Activated CD4-positive, alpha-beta memory T cell treated with anti-CD3 and anti-CD28 coated beads, Interleukin-2, amount 10 ng/mL, durations not matched to agents 7 days and 5 days (primary cell): ENCODE measurements around the gene AWAT2. TPM values are rescaled to one million over a fixed set of nuclear protein-coding genes. Genes with fewer than 3 reads are reported as not detected.
"Not testable (repeated sequence)": the region's sequence is repeated elsewhere in the genome, so short reads cannot be mapped to it uniquely, and the experiment has no call there.

Experiments used
- CTCF ChIA-PET: fragments of 350-600 bp; sonication (Branson Sonifier 250); formaldehyde crosslinking; loops from one replicate; lab custom pipeline; 2021; ENCODE audit warnings: antibody characterized with exemption, inconsistent platforms; lab: Charles Lee
- POLR2A ChIA-PET: fragments of 350-600 bp; sonication (Branson Sonifier 250); formaldehyde crosslinking; loops from one replicate; lab custom pipeline; 2021; ENCODE audit warnings: antibody characterized with exemption; lab: Charles Lee
- DNase-seq: peaks from one replicate; pipeline ENCODE4 v3.0.0-alpha.2; 2020
- H3K27ac Mint-ChIP-seq: one replicate; pipeline ENCODE4 v1.8.0; 2021; ENCODE audit warnings: mild to moderate bottlenecking, mixed read lengths
- H3K27me3 Mint-ChIP-seq: one replicate; pipeline ENCODE4 v1.8.0; 2021; ENCODE audit warnings: mixed read lengths
- H3K36me3 Mint-ChIP-seq: one replicate; pipeline ENCODE4 v1.8.0; 2021; ENCODE audit warnings: low read depth, mixed read lengths
- H3K4me1 Mint-ChIP-seq: one replicate; pipeline ENCODE4 v1.8.0; 2021; ENCODE audit warnings: mixed read lengths
- H3K4me3 Mint-ChIP-seq: one replicate; pipeline ENCODE4 v1.8.0; 2021; ENCODE audit warnings: mild to moderate bottlenecking, mixed read lengths
- H3K9me3 Mint-ChIP-seq: one replicate; pipeline ENCODE4 v1.8.0; 2021; ENCODE audit warnings: mixed read lengths
- total RNA-seq, 2 experiments: library from RNA; stranded (reverse); gene quantifications; one replicate each; pipeline ENCODE4 v1.2.3, GENCODE V29; 2021

Gene AWAT2
- total RNA-seq, 2 experiments from 2014 or later = not detected

GRCh38 chrX:70009049-70009448 lies 40.7 kb downstream of the AWAT2 start:
- DNase-seq = no peak
- ChIA-PET POLR2A (no interaction called here), CTCF (no interaction called here)
- H3K4me3 Mint-ChIP-seq = no peak overlapping the region
- H3K27ac Mint-ChIP-seq = no peak overlapping the region
- no peaks in the 10 kb centered on the region for H3K4me1 Mint-ChIP-seq
- no peaks in the 10 kb centered on the region for H3K27me3 Mint-ChIP-seq
- peaks cover 2% of the 10 kb centered on the region for H3K9me3 Mint-ChIP-seq
- H3K36me3 Mint-ChIP-seq = no peaks in the 10 kb centered on the region

GRCh38 chrX:70007946-70008345 lies 41.8 kb downstream of the AWAT2 start:
- Mint-ChIP-seq H3K36me3 (no peaks in the 10 kb centered on the region), H3K9me3 (peaks cover 2% of the 10 kb centered on the region), H3K4me1 (no peaks in the 10 kb centered on the region), H3K27me3 (no peaks in the 10 kb centered on the region), H3K27ac (no peak overlapping the region), H3K4me3 (no peak overlapping the region)
- CTCF ChIA-PET = no interaction called here
- POLR2A ChIA-PET = no interaction called here
- DNase-seq = no peak

GRCh38 chrX:70001708-70002341 lies 47.9 kb downstream of the AWAT2 start:
- ChIA-PET POLR2A (no interaction called here), CTCF (no interaction called here)
- no peak overlapping the region for H3K4me3 Mint-ChIP-seq
- no peaks in the 10 kb centered on the region for H3K27me3 Mint-ChIP-seq
- no peak overlapping the region for H3K27ac Mint-ChIP-seq
- H3K36me3 Mint-ChIP-seq = peaks cover 3% of the 10 kb centered on the region
- no peak for DNase-seq
- peaks cover 6% of the 10 kb centered on the region for H3K9me3 Mint-ChIP-seq
- H3K4me1 Mint-ChIP-seq = no peaks in the 10 kb centered on the region

GRCh38 chrX:70001269-70001668 lies 48.5 kb downstream of the AWAT2 start:
- no peaks in the 10 kb centered on the region for H3K27me3 Mint-ChIP-seq
- CTCF ChIA-PET = no interaction called here

GRCh38 chrX:69998299-69998698 lies 51.4 kb downstream of the AWAT2 start:
- CTCF ChIA-PET, POLR2A ChIA-PET, H3K36me3 Mint-ChIP-seq, DNase-seq, H3K4me1 Mint-ChIP-seq, H3K4me3 Mint-ChIP-seq, H3K27me3 Mint-ChIP-seq, H3K27ac Mint-ChIP-seq, H3K9me3 Mint-ChIP-seq: not testable (repeated sequence)

More at GRCh38 chrX:70001269-70001668, 48.5 kb downstream of the AWAT2 start:
- peaks cover 6% of the 10 kb centered on the region for H3K9me3 Mint-ChIP-seq
- no peak for DNase-seq
- H3K27ac Mint-ChIP-seq = no peak overlapping the region
- no peaks in the 10 kb centered on the region for H3K4me1 Mint-ChIP-seq
- POLR2A ChIA-PET = no interaction called here
- no peak overlapping the region for H3K4me3 Mint-ChIP-seq
- peaks cover 3% of the 10 kb centered on the region for H3K36me3 Mint-ChIP-seq

- Mint-ChIP-seq H3K4me3 (no peak overlapping the region), H3K4me1 (no peaks in the 10 kb centered on the region), H3K36me3 (peaks cover 3% of the 10 kb centered on the region), H3K27me3 (no peaks in the 10 kb centered on the region), H3K9me3 (peaks cover 6% of the 10 kb centered on the region), H3K27ac (no peak overlapping the region)
- DNase-seq = no peak
- ChIA-PET POLR2A (no interaction called here), CTCF (no interaction called here)
Observed at GRCh38 chrX:69996113-69996468, 53.6 kb downstream of the AWAT2 start.

- Mint-ChIP-seq H3K9me3 (peaks cover 6% of the 10 kb centered on the region), H3K36me3 (peaks cover 3% of the 10 kb centered on the region), H3K27me3 (no peaks in the 10 kb centered on the region), H3K4me3 (no peak overlapping the region), H3K4me1 (no peaks in the 10 kb centered on the region), H3K27ac (no peak overlapping the region)
- no peak for DNase-seq
- ChIA-PET POLR2A (no interaction called here), CTCF (no interaction called here)
Observed at GRCh38 chrX:69995362-69996112, 54.2 kb downstream of the AWAT2 start.

GRCh38 chrX:69993494-69993893 lies 56.2 kb downstream of the AWAT2 start:
- DNase-seq = no peak
- H3K27ac Mint-ChIP-seq = no peak overlapping the region
- H3K36me3 Mint-ChIP-seq = no peaks in the 10 kb centered on the region
- H3K27me3 Mint-ChIP-seq = no peaks in the 10 kb centered on the region
- H3K9me3 Mint-ChIP-seq = peaks cover 2% of the 10 kb centered on the region
- H3K4me3 Mint-ChIP-seq = no peak overlapping the region
- ChIA-PET POLR2A (no interaction called here), CTCF (no interaction called here)
- H3K4me1 Mint-ChIP-seq = no peaks in the 10 kb centered on the region

GRCh38 chrX:69991685-69992084 lies 58.1 kb downstream of the AWAT2 start:
- DNase-seq = no peak
- Mint-ChIP-seq H3K36me3 (no peaks in the 10 kb centered on the region), H3K27ac (no peak overlapping the region), H3K27me3 (no peaks in the 10 kb centered on the region), H3K4me3 (no peak overlapping the region), H3K4me1 (peaks cover 2% of the 10 kb centered on the region), H3K9me3 (no peaks in the 10 kb centered on the region)
- ChIA-PET CTCF (no interaction called here), POLR2A (no interaction called here)

Other genes starting within 250 kb of the AWAT2 start
- gene OTUD6A, start 12.5 kb upstream of the AWAT2 start, total RNA-seq = not detected
- 10 to 100 TPM; 63.2 to 65.6 TPM for gene IGBP1, start 83.5 kb upstream of the AWAT2 start, total RNA-seq
- gene DGAT2L6, start 127.5 kb upstream of the AWAT2 start, total RNA-seq = not detected
- not detected for gene AWAT1, start 184.7 kb upstream of the AWAT2 start, total RNA-seq
- under 1 TPM; 0.15 to 0.35 TPM for gene P2RY4, start 210.3 kb upstream of the AWAT2 start, total RNA-seq
- gene ARR3, start 218.4 kb upstream of the AWAT2 start, total RNA-seq = not detected
- gene RAB41, start 232.2 kb upstream of the AWAT2 start, total RNA-seq = not detected
- 10 to 100 TPM; 36.3 to 38.8 TPM for gene PDZD11, start 240.0 kb upstream of the AWAT2 start, total RNA-seq
- gene KIF4A, start 240.2 kb upstream of the AWAT2 start, total RNA-seq = 10 to 100 TPM; 33.3 to 34.0 TPM